H1 (cell line): ENCODE results near the gene LHPP.

Experiments
- CEBPB ChIP-seq: IDR thresholded peaks from 2 replicates; pipeline ENCODE4 v1.6.1; 2012; ENCODE audit warnings: low read depth, low read length
- EZH2 ChIP-seq: fragments of 200-600 bp; sonication (generic); IDR thresholded peaks from 2 replicates; pipeline ENCODE4 v1.7.1; 2012; ENCODE audit warnings: low read depth, mild to moderate bottlenecking, moderate library complexity, low read length, inconsistent platforms; ENCODE audit not compliant: severe bottlenecking
- POLR2A ChIP-seq, 2 experiments: IDR thresholded peaks; 1 replicate in 1 of 2; 2 replicates in 1 of 2; pipeline ENCODE4 v1.6.1; 2011; ENCODE audit warnings: low read depth in 2 of 2, low read length in 2 of 2, mild to moderate bottlenecking in 2 of 2; ENCODE audit errors: control extremely low read depth in 1 of 2

DNA sequence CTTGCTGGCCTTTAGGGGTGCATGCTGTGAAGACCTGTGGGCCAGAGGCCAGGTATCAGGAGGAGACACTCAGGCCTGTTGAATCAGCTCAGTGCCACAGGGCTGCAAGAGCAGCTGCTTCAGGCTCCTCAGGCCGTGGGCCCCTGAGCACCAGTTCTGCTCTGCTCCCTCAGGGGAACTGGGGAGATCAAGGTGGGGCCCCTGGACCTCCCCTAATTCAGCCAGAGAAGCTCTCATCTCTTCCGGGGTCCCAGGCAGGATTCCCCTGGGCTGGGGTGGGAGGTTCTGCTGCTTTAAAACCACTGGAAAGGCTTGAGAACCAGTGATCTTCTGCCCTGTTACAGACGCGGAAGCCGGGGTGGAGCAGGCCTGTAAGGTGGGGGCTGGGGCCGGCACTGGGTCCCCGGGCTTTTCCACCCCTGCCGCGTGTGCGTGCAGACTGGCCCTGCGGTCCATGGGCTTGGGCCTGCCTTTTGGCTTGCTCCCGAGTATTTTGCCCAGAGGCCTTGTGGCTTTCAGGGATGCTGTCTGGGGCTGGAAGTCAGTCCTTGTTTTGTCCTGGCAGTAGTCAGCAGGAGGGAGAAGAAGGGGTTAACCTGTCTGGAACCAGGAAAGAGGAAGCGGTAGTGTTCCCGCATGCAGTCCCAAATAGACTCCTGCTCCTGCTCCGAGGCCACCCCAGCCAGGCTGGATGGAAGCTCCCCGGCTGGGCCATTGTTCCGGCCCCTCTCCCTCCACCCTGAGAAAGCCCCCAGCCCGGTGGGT lies 74.3 kb downstream of the LHPP start:
- TF ChIP-seq POLR2A (IDR thresholded peaks at IDR 0.05; ENCODE audit: control extremely low read depth in 1 of 2, low read depth in 2 of 2, low read length in 2 of 2) = no peak
- TF ChIP-seq EZH2 = no peak
- no peak for TF ChIP-seq CEBPB
